ENCODE data around the gene LRRC8A. TPM values are rescaled to one million over a fixed set of nuclear protein-coding genes. Genes with fewer than 3 reads are reported as not detected.

LRRC8A gene
- total RNA-seq, result 29.1 and 36.1 TPM in 2 replicates

GRCh38 chr9:128881884-128882676 lies at the start of gene LRRC8A, which contains the start of gene KYAT1:
Gene LRRC8A, plus strand, starts transcription at chr9:128882133. Its CDS starts 25,032 bp downstream, at chr9:128907165.
Gene KYAT1, minus strand, starts transcription at chr9:128881950. Its CDS starts 36,545 bp downstream, at chr9:128845405.

GRCh38 chr9:128920381-128921058 lies 38.6 kb downstream of the LRRC8A start, which contains the start of gene PHYHD1:
Gene PHYHD1, plus strand, starts transcription at chr9:128920982. Its CDS starts 1,342 bp downstream, at chr9:128922324.

GRCh38 chr9:128947527-128948301 lies 65.8 kb downstream of the LRRC8A start, which contains the start of the genes DOLK and NUP188:
Gene DOLK, minus strand, starts transcription at chr9:128947603. Its CDS starts 300 bp downstream, at chr9:128947303.
Gene NUP188, plus strand, starts transcription at chr9:128947699. Its CDS starts 21 bp downstream, at chr9:128947720.

Other genes starting within 250 kb of the LRRC8A start
- 52.7 and 113 TPM in 2 replicates for gene DYNC2I2, start 225.3 kb upstream of the LRRC8A start, total RNA-seq
- 571 and 611 TPM in 2 replicates for gene SET, start 192.9 kb upstream of the LRRC8A start, total RNA-seq
- gene PKN3, start 179.6 kb upstream of the LRRC8A start, total RNA-seq, result 1.5 and 4.0 TPM in 2 replicates
- gene ZDHHC12, start 158.0 kb upstream of the LRRC8A start, total RNA-seq, result 29.1 and 42.5 TPM in 2 replicates
- 20.8 and 23.6 TPM in 2 replicates for gene ZER1, start 110.2 kb upstream of the LRRC8A start, total RNA-seq
- gene TBC1D13, start 94.9 kb upstream of the LRRC8A start, total RNA-seq, result 11.4 and 13.8 TPM in 2 replicates
- gene ENDOG, start 63.6 kb upstream of the LRRC8A start, total RNA-seq, result 20.9 and 48.4 TPM in 2 replicates
- gene SPOUT1, start 52.3 kb upstream of the LRRC8A start, total RNA-seq, result 19.5 and 20.2 TPM in 2 replicates
- gene KYAT1, start 183 bp upstream of the LRRC8A start, total RNA-seq, result 12.2 and 13.4 TPM in 2 replicates
- 3.4 and 6.2 TPM in 2 replicates for gene PHYHD1, start 38.8 kb downstream of the LRRC8A start, total RNA-seq
- 31.6 and 32.9 TPM in 2 replicates for gene DOLK, start 65.5 kb downstream of the LRRC8A start, total RNA-seq
- 37.7 and 70.7 TPM in 2 replicates for gene NUP188, start 65.6 kb downstream of the LRRC8A start, total RNA-seq
- 51.8 and 61.4 TPM in 2 replicates for gene SH3GLB2, start 146.2 kb downstream of the LRRC8A start, total RNA-seq
- 26.6 and 27.3 TPM in 2 replicates for gene MIGA2, start 154.5 kb downstream of the LRRC8A start, total RNA-seq
- 9.7 and 14.1 TPM in 2 replicates for gene DOLPP1, start 199.0 kb downstream of the LRRC8A start, total RNA-seq
- gene CRAT, start 228.7 kb downstream of the LRRC8A start, total RNA-seq, result 31.2 and 41.6 TPM in 2 replicates
- gene PTPA, start 229.3 kb downstream of the LRRC8A start, total RNA-seq, result 121 and 129 TPM in 2 replicates

Measured in uterine smooth muscle cell (primary cell).